Hepatocyte (in vitro differentiated cells): ENCODE data around the gene CSRP1. TPM values are rescaled to one million over a fixed set of nuclear protein-coding genes. Genes with fewer than 3 reads are reported as not detected.

Experiments
- DNase-seq: peaks from one replicate; pipeline ENCODE4 v3.0.0-alpha.2; 2016; ENCODE audit warnings: low spot score
- H2AFZ ChIP-seq: fragments of 200-600 bp; sonication (generic); 2 replicates; pipeline ENCODE4 v1.6.0; 2016; ENCODE audit warnings: antibody characterized with exemption, mild to moderate bottlenecking
- H3K27ac ChIP-seq: fragments of 200-600 bp; sonication (generic); 2 replicates; pipeline ENCODE4 v1.5.1; 2016; ENCODE audit warnings: mild to moderate bottlenecking
- H3K27me3 ChIP-seq: fragments of 200-600 bp; sonication (generic); 2 replicates; pipeline ENCODE4 v1.6.1; 2016
- H3K36me3 ChIP-seq: fragments of 200-600 bp; sonication (generic); replicated peaks from 2 replicates; pipeline ENCODE4 v1.5.1; 2016; ENCODE audit warnings: low read depth; ENCODE audit not compliant: insufficient read depth
- H3K4me1 ChIP-seq: fragments of 200-600 bp; sonication (generic); 2 replicates; pipeline ENCODE4 v1.5.1; 2016; ENCODE audit warnings: mild to moderate bottlenecking, moderate library complexity; ENCODE audit not compliant: insufficient read depth
- H3K4me2 ChIP-seq: fragments of 200-600 bp; sonication (generic); 2 replicates; pipeline ENCODE4 v1.6.0; 2016
- H3K4me3 ChIP-seq: fragments of 200-600 bp; sonication (generic); 2 replicates; pipeline ENCODE4 v1.5.1; 2016; ENCODE audit warnings: mild to moderate bottlenecking
- H3K79me2 ChIP-seq: fragments of 200-600 bp; sonication (generic); 2 replicates; pipeline ENCODE4 v1.6.0; 2017; ENCODE audit warnings: mild to moderate bottlenecking
- H3K9me2 ChIP-seq: fragments of 200-600 bp; sonication (generic); replicated peaks from 2 replicates; pipeline ENCODE4 v1.6.0; 2017; ENCODE audit warnings: mild to moderate bottlenecking; ENCODE audit not compliant: insufficient read depth
- H3K9me3 ChIP-seq: fragments of 200-600 bp; sonication (generic); 2 replicates; pipeline ENCODE4 v1.5.1; 2016; ENCODE audit warnings: low read depth, mild to moderate bottlenecking
- H4K20me1 ChIP-seq: fragments of 200-600 bp; sonication (generic); 2 replicates; pipeline ENCODE4 v1.6.0; 2016; ENCODE audit warnings: mild to moderate bottlenecking; ENCODE audit not compliant: insufficient read depth, poor library complexity, severe bottlenecking
- CTCF ChIP-seq: fragments of 200-600 bp; sonication (generic); IDR thresholded peaks from 2 replicates; pipeline ENCODE4 v1.5.1; 2016; ENCODE audit warnings: antibody characterized with exemption, mild to moderate bottlenecking; ENCODE audit not compliant: poor library complexity
- EZH2 ChIP-seq: fragments of 200-600 bp; sonication (generic); IDR thresholded peaks from 2 replicates; pipeline ENCODE4 v1.6.1; 2016; ENCODE audit warnings: antibody characterized with exemption, mild to moderate bottlenecking, borderline replicate concordance
- EZH2phosphoT487 ChIP-seq: fragments of 200-600 bp; sonication (generic); IDR thresholded peaks from one replicate; pipeline ENCODE4 v1.6.1; 2018; ENCODE audit warnings: antibody characterized with exemption, mild to moderate bottlenecking, low read depth, moderate library complexity; ENCODE audit not compliant: unreplicated experiment, severe bottlenecking
- WGBS: methylation state at CpG from one replicate; pipeline ENCODE4 v1.1.6; 2016; ENCODE audit warnings: low lambda C conversion rate; ENCODE audit errors: missing lambda C conversion rate; 5-methylcytosine and 5-hydroxymethylcytosine counted together
- polyA plus RNA-seq: library from polyadenylated mRNA; unstranded; fragments of >200 nt; fragmentation: Nextera tagmentation; extraction: Ambion mirVana; gene quantifications from 2 replicates; pipeline ENCODE4 v1.2.1, GENCODE V29; 2016
- total RNA-seq: library from RNA; depleted of rRNA; stranded (reverse); fragments of >200 nt; gene quantifications from 2 replicates; pipeline ENCODE4 v1.2.3, GENCODE V29; 2014

CSRP1 gene
- total and polyA plus RNA-seq, 2 experiments from 2014 or later, result 50.9 to 76.0 TPM

- Histone ChIP-seq H3K79me2 (peaks cover 30% of the 10 kb centered on the region), H4K20me1 (peaks cover 9% of the 10 kb centered on the region), H3K36me3 (no peaks in the 10 kb centered on the region), H3K4me3 (no peak overlapping the region), H3K9me2 (no peaks in the 10 kb centered on the region), H3K27ac (no peak overlapping the region), H3K4me1 (peaks cover 29% of the 10 kb centered on the region), H3K27me3 (no peaks in the 10 kb centered on the region), H3K4me2 (no peak overlapping the region), H2AFZ (no peak overlapping the region), H3K9me3 (no peaks in the 10 kb centered on the region)
- no peak for TF ChIP-seq EZH2
- no peak for TF ChIP-seq CTCF
- TF ChIP-seq EZH2phosphoT487, result no peak
- WGBS, result 78% methylated on average over 4 of the region's 4 CpGs
- no peak for DNase-seq
Observed at GRCh38 chr1:201470581-201470980, 36.3 kb downstream of the CSRP1 start.

GRCh38 chr1:201469645-201470074 lies 37.3 kb downstream of the CSRP1 start:
- WGBS, result 28% methylated on average over 16 of the region's 16 CpGs
- TF ChIP-seq CTCF (no peak), EZH2phosphoT487 (no peak), EZH2 (no peak)

GRCh38 chr1:201468844-201469644 lies 37.9 kb downstream of the CSRP1 start, which contains the start of gene PHLDA3:
Gene PHLDA3 (minus strand): TSS chr1:201469188. CDS start chr1:201468786, 402 bp downstream.
- TF ChIP-seq CTCF, result peak; percentile 6
- no peak for TF ChIP-seq EZH2
- Histone ChIP-seq H3K27me3 (no peaks in the 10 kb centered on the region), H3K4me3 (peak within 1 kb of the TSS; percentile 90), H3K9me2 (no peaks in the 10 kb centered on the region), H3K9me3 (no peaks in the 10 kb centered on the region), H3K79me2 (peaks cover 30% of the 10 kb centered on the region), H2AFZ (peak within 1 kb of the TSS; percentile 64), H3K4me2 (peak within 1 kb of the TSS; percentile 85), H3K27ac (peak within 1 kb of the TSS; percentile 95), H3K4me1 (peaks cover 29% of the 10 kb centered on the region), H4K20me1 (peaks cover 9% of the 10 kb centered on the region), H3K36me3 (no peaks in the 10 kb centered on the region)
- peak; percentile 94 for DNase-seq
- under 1% methylated on average over 42 of the region's 76 CpGs for WGBS

More at GRCh38 chr1:201469645-201470074, 37.3 kb downstream of the CSRP1 start:
- Histone ChIP-seq H3K9me2 (no peaks in the 10 kb centered on the region), H3K36me3 (no peaks in the 10 kb centered on the region), H3K4me3 (peak overlapping the region; percentile 90), H4K20me1 (peaks cover 9% of the 10 kb centered on the region), H3K27me3 (no peaks in the 10 kb centered on the region), H3K79me2 (peaks cover 30% of the 10 kb centered on the region), H3K27ac (peak overlapping the region; percentile 95), H3K4me1 (peaks cover 29% of the 10 kb centered on the region), H2AFZ (peak overlapping the region; percentile 64), H3K4me2 (peak overlapping the region; percentile 85), H3K9me3 (no peaks in the 10 kb centered on the region)
- no peak for DNase-seq
